ENCODE results near the gene LYPD1. TPM values are rescaled to one million over a fixed set of nuclear protein-coding genes. Genes with fewer than 3 reads are reported as not detected.

LYPD1 gene
- total and polyA plus RNA-seq, 10 of the 15 experiments (the other 5 are each of a cell fraction or from before 2014, with no cell fraction given), result not detected

- no TSS peak for BruUV-seq (replicated peaks)
- CTCF ChIA-PET, result interaction anchor here (0.6 kb wide), 1 partner anchor 1058 kb away, joined by 3 read pairs; no protein-coding TSS in a partner anchor
- Histone ChIP-seq H3K79me2 (ENCODE audit: control insufficient read depth, insufficient read depth, low read length) (no peaks in the 10 kb centered on the region), H3K9me3 (replicated peaks; ENCODE audit: control insufficient read depth, insufficient read depth, low read length) (no peaks in the 10 kb centered on the region), H2AFZ (ENCODE audit: control insufficient read depth, low read depth, low read length) (no peak overlapping the region), H3K9ac (ENCODE audit: control insufficient read depth, insufficient read depth, low read length) (no peak overlapping the region), H3K4me2 (ENCODE audit: control insufficient read depth, insufficient read depth) (no peak overlapping the region), H4K20me1 (ENCODE audit: control insufficient read depth, insufficient read depth) (no peaks in the 10 kb centered on the region), H3K4me1 (ENCODE audit: control insufficient read depth, insufficient read depth, low read length) (no peaks in the 10 kb centered on the region), H3K27me3 (replicated peaks in 1 of 2; ENCODE audit: control insufficient read depth in 2 of 2, insufficient read depth in 2 of 2, low read length in 1 of 2) (no peaks in the 10 kb centered on the region), H3K36me3 (ENCODE audit: control insufficient read depth in 2 of 2, insufficient read depth in 2 of 2, low read length in 1 of 2) (no peaks in the 10 kb centered on the region), H3K27ac (ENCODE audit: control insufficient read depth, insufficient read depth) (no peak overlapping the region), H3K4me3 (no peak overlapping the region)
- POLR2A ChIA-PET, result no interaction called here
- SMC1A ChIA-PET (ENCODE audit: uncharacterized antibody, unreplicated experiment), result no interaction called here
- RAD21 ChIA-PET (ENCODE audit: unreplicated experiment), result no interaction called here
- TF ChIP-seq POU2F2 (IDR thresholded peaks at IDR 0.05; ENCODE audit: borderline replicate concordance, low read depth, low read length) (no peak), CEBPB (IDR thresholded peaks at IDR 0.05; ENCODE audit: borderline replicate concordance in 1 of 2, low read depth in 2 of 2, low read length in 2 of 2) (no peak), PAX8 (IDR thresholded peaks at IDR 0.05) (no peak), ZNF217 (IDR thresholded peaks at IDR 0.05) (no peak)
- DNase-seq (ENCODE audit: low read depth, low spot score), result no peak
- in situ Hi-C loops (cut with MboI) (no loop called here), intact Hi-C loops (cut with micrococcal nuclease; ENCODE audit: unreplicated experiment) (no loop called here)
- no peak for ATAC-seq
- no peak for FAIRE-seq
- WGBS (ENCODE audit: insufficient coverage, insufficient replicate concordance, low lambda C conversion rate, missing lambda C conversion rate), result 39% methylated on average over 4 of the region's 4 CpGs
These were observed 70.4 kb downstream of the LYPD1 start for GRCh38 chr2:132599556-132599955.

- RAD21 ChIA-PET (ENCODE audit: unreplicated experiment), result no interaction called here
- in situ Hi-C loops (cut with MboI) (no loop called here), intact Hi-C loops (cut with micrococcal nuclease; ENCODE audit: unreplicated experiment) (no loop called here)
- FAIRE-seq (no peak), DNase-seq (ENCODE audit: low read depth, low spot score) (no peak), ATAC-seq (no peak)
- CTCF ChIA-PET, result interaction anchor here (1.7 kb wide), 1 partner anchor 51 kb away, joined by 6 read pairs; no protein-coding TSS in a partner anchor
- TF ChIP-seq FOXK2 (IDR thresholded peaks at IDR 0.05) (no peak), TCF7 (IDR thresholded peaks at IDR 0.05; ENCODE audit: borderline replicate concordance) (no peak)
- TF ChIP-seq, protein P1, sequence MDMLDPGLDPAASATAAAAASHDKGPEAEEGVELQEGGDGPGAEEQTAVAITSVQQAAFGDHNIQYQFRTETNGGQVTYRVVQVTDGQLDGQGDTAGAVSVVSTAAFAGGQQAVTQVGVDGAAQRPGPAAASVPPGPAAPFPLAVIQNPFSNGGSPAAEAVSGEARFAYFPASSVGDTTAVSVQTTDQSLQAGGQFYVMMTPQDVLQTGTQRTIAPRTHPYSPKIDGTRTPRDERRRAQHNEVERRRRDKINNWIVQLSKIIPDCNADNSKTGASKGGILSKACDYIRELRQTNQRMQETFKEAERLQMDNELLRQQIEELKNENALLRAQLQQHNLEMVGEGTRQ (IDR thresholded peaks at IDR 0.05; ENCODE audit: borderline replicate concordance, low read depth, low read length), result no peak
- POLR2A ChIA-PET, result interaction anchor here (0.5 kb wide), 1 partner anchor 664 kb away, joined by 3 read pairs; no protein-coding TSS in a partner anchor
- H3K27me3 ChIP-seq (replicated peaks in 1 of 2; ENCODE audit: control insufficient read depth in 2 of 2, insufficient read depth in 2 of 2, low read length in 1 of 2), result no peaks in the 10 kb centered on the region
- H3K27ac ChIP-seq (ENCODE audit: control insufficient read depth, insufficient read depth), result no peak overlapping the region
- H3K79me2 ChIP-seq (ENCODE audit: control insufficient read depth, insufficient read depth, low read length), result no peaks in the 10 kb centered on the region
- H3K4me1 ChIP-seq (ENCODE audit: control insufficient read depth, insufficient read depth, low read length), result no peaks in the 10 kb centered on the region
- no peaks in the 10 kb centered on the region for H3K9me3 ChIP-seq (replicated peaks; ENCODE audit: control insufficient read depth, insufficient read depth, low read length)
- H2AFZ ChIP-seq (ENCODE audit: control insufficient read depth, low read depth, low read length), result no peak overlapping the region
- H3K4me3 ChIP-seq, result no peak overlapping the region
- H3K4me2 ChIP-seq (ENCODE audit: control insufficient read depth, insufficient read depth), result no peak overlapping the region
- WGBS (ENCODE audit: insufficient coverage, insufficient replicate concordance, low lambda C conversion rate, missing lambda C conversion rate), result 0% methylated on average over 3 of the region's 3 CpGs
- SMC1A ChIA-PET (ENCODE audit: uncharacterized antibody, unreplicated experiment), result no interaction called here
- no peaks in the 10 kb centered on the region for H4K20me1 ChIP-seq (ENCODE audit: control insufficient read depth, insufficient read depth)
- no TSS peak for BruUV-seq (replicated peaks)
- no peaks in the 10 kb centered on the region for H3K36me3 ChIP-seq (ENCODE audit: control insufficient read depth in 2 of 2, insufficient read depth in 2 of 2, low read length in 1 of 2)
- no peak overlapping the region for H3K9ac ChIP-seq (ENCODE audit: control insufficient read depth, insufficient read depth, low read length)
These were observed 71.5 kb downstream of the LYPD1 start for GRCh38 chr2:132598536-132598935.
